ENCODE data around the gene FAM83F.
A peak's percentile ranks its signal among the peaks of the same experiment; 100 is the strongest.
"Not testable (repeated sequence)": the region's sequence is repeated elsewhere in the genome, so short reads cannot be mapped to it uniquely, and the experiment has no call there.

FAM83F gene

DNA sequence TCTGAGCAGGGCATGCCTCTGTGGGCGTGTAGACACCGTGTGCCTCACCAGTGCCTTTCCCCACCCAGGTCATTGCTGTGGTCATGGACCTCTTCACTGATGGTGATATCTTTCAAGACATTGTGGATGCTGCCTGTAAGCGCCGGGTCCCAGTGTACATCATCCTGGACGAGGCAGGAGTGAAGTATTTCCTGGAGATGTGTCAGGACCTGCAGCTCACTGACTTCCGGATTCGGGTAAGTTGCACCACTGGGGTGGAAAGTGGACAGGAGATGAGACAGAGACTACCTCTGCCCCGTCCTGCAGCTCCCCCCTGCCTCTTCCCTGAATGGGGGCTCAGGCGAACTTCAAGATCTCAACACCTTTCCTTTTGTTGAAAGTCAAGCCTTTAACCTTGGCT lies 24.3 kb downstream of the FAM83F start:
- DNase-seq, result no peak

GRCh38 chr22:40020956-40021355 lies 26.2 kb downstream of the FAM83F start:
- DNase-seq, result no peak

GRCh38 chr22:40021401-40022000 lies 26.7 kb downstream of the FAM83F start:
- no peak for DNase-seq

DNA sequence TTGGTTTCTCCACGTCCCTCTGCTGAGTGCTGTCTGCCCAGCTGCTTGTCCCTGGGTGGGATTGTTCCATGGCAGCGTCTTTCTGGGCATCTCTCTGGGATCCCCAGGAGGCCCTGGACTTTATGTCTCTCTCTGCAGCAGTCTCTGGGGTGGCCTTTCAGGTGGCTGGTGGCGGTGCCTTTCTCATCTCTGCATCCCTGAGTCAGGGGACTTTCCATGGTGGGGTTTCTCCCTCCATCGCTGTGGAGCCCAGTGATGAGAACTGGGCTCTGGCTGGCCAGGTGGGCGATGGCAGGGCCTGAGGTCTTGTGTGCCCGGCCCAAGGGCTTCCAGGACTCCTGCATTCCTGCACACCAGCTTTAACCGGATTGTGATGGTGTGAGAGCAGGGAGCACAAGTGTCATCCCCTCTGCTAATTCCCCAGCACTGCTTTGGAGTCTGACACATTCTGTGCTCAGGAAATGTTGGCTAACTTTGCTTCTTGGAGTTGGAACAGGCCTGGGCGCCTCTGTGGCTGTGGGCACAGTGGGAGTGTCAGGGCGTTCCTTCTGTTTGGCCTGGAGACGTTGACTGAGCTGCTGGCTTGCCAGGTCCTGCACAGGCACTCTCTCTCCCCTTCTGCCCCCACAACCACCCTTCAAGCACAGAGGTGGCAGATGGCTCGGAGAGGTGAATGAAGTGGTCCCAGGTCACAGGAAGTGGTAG lies 27.9 kb downstream of the FAM83F start:
- DNase-seq, result no peak

DNA sequence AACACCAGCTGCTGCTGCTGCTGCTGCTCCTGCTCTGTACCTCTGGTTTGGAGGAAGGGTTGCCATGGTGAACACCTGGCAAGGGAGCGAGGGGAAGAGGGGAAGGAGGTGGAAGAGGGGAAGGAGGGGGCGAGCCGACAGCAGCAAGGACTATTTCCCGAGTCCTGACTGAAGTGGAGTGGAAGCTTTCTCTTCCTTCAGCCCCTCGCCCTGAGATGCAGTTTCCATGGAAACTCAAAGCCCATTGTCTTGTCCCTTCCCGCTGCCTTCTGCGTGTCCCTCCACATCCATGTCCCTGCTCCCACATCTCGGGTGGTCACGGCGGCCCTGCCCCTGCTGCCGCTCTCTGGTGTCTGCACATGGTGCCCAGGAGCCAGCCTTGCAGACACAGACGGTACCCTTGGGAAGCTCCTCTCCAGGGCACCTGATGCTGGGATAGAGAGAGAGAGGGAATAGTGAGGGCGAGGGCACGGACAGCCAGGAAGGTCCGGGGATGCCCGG lies 28.6 kb downstream of the FAM83F start:
- DNase-seq, result no peak

DNA sequence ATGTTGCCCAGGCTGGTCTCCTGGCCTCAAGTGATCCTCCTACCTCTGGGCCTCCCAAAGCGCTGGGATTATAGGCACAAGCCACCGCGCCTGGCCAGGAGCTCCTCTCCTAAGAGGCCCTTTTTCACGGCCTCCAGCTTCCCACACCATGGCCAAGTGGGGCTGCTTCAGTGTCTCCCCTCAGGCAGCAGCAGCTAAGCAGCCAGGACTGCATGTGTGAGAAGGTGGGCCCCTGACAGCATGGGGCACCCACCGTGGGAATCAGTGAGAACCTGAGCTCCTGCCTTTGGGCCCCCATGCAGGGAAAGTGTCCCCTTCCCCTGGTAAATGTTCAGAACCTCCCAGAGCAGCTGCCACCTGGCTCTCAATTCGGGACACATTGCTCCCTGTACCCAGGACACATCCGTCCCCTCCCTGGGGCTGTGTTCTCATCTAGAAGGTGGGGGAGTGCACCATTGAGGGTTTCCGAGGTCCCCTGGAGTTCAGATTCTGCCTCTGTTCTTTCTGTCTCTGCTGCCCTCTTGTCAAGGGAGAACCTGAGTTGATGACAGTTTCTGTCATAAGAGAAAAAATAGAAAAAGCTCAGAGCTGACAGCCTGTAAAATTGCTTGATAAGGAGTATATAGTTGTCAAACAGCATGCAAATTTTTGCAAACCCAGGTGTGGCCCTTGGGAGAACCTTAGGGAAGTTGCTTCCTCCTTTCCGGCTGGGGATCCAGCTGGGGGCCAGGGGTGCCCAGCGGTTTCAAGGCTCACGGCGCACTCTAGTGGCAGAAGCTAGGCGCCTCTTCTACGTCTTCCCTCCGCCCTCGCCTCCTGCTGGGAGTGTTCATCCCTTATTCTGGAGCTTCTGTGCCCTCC lies 29.7 kb downstream of the FAM83F start:
- DNase-seq, result peak; percentile 64 to 72

- DNase-seq, result not testable (repeated sequence)
Observed at GRCh38 chr22:40025062-40025379, 30.3 kb downstream of the FAM83F start.

GRCh38 chr22:40025856-40026255 lies 31.1 kb downstream of the FAM83F start:
- no peak for DNase-seq

DNA sequence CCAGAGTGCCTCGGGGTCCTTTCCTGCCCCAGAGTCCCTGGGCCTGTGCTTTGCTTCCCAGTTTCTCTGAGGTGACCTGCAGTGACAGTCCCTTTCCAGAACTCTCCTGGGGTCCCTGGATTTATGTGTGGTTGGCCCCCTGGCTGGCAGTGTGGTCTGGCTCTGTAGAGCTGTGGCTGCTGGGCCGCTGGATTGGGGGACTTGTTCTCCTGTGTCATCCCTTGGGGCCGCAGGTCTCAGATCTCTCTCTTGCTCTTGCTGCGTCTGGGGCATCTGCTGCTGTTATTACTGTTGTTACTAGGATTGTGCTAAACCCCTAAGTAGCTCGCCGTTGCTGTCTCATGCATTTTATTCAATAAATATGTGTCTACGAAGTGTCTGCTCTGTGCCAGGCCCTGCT lies 31.9 kb downstream of the FAM83F start:
- DNase-seq, result no peak

DNA sequence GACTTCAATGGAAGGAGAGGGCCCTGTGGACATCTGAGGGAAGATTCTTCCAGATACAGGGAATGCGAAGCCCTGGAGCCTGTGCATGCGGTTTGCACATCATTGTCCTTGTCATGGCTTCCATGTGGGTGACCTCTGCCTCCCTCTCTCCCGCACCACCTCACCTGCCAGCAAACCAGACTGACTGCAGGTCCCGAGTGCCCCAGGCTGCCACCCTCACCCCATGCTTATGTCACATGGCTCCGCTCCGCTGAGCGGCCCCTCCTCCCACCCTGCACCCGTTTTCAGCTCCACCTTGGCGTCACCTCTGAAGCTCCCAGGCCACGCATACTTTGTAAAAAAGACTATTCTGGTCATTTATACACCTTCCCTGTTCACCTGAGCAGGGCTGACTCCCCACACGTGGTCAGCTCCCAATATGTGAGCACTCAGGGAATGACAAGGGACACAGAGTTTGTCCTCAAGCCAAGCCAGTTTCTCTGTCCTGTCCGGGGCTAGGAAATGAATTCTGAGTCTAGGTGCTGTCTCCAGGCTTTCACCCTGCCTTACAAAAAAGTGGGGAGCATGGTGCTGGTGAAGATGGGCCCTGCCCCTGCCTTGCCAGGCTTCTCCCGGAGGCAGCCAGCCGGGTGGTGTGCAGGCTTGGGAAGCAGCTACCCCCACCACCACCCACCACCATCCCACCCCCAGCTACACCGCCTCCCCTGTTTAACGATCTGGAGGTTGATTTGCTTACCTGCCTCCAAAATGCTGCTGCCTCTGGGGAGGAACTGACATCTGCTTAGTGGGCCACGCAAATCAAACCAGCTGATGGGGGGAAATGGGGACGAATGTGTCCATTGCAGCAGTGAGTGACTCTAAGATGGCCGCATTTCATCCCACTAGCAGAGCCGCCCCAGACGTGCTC lies 32.7 kb downstream of the FAM83F start:
- no peak for DNase-seq

- no peak for DNase-seq
Observed at GRCh38 chr22:40028098-40028425, 33.3 kb downstream of the FAM83F start.

DNA sequence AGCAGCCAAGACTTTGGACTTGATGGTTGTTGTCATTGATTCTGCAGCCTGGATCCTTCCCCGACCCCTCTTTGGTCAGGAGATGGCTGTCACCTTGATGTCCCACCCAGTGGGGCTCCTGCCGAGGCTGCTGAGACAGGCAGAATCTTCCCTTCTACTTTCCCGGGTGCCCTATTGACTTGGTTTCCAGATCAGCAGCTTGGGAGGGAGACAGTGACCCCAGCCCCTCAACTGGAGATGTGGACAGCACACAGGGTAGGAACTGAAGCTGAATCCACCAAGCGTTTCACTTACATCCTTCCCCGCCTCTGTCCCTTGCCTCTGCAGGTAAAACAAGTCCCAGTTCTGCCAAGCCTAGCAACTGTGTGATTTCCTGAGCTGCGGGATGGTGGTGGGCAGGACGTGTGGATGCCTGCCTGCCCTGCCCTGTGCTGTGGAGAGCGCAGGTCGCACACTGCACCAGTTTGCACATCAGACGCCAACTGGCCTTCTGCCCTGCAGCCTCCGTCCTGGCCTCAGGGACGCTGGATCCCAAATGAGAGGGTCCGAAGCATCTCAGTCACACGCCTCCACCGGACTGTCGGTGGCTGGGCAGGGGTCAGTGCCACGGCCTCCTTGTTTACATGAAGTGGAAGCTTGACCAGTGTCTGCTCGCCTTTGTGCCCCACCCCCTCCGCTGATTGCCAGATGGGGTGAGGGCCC lies 34.6 kb downstream of the FAM83F start:
- DNase-seq, result no peak

- DNase-seq, result no peak
Observed at GRCh38 chr22:40030026-40030757, 35.4 kb downstream of the FAM83F start.

DNA sequence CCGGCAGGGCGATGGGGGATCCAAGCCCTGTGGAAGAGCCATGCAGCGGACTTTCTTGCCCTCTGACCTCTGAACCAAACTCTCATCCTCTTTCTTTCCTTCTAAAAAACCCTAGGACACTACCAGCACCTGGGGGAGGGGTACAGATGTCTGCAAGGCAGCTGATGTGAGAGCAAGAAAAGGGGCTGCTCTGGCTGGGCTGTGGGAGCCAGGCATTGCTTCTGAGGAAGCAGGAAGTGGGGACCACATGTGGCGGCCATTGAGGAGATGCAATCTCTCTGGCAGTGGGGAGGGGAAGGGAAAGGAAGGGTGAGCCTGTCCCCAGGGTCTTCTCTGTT lies 36.0 kb downstream of the FAM83F start:
- DNase-seq, result no peak

DNA sequence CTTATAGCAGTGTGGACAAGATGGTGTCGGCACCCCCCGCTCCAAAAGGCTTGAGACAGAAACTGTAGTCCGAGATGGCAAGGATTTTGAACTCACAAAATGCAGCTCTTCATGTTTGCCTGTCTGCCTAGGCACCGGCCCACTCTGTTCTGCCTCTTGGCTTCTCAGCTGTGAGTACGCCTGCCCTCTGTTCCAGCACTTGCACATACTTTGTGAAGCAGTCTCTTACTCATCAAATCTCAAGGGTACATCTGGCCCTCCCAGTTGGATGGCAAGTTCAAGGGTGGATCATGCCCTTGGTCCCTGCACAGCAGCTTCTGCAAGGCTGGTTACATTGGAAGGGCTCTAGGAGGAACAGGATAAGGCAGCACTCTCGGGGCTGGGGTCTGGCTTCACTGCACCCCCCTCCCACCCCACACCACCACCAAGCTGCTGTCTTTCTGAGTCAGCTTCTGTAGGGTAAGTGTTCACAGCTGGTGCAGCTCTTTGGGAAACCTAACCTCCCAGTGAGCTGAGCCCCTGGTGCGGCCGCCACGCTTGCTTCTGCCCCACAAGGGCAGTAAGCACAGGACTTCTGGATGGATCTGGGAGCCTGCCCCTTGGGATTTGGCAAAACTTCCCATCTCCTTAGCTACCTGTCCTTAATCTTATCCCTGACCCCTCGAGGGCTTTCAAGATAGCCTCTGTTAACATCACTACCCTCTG lies 37.2 kb downstream of the FAM83F start:
- no peak for DNase-seq

DNA sequence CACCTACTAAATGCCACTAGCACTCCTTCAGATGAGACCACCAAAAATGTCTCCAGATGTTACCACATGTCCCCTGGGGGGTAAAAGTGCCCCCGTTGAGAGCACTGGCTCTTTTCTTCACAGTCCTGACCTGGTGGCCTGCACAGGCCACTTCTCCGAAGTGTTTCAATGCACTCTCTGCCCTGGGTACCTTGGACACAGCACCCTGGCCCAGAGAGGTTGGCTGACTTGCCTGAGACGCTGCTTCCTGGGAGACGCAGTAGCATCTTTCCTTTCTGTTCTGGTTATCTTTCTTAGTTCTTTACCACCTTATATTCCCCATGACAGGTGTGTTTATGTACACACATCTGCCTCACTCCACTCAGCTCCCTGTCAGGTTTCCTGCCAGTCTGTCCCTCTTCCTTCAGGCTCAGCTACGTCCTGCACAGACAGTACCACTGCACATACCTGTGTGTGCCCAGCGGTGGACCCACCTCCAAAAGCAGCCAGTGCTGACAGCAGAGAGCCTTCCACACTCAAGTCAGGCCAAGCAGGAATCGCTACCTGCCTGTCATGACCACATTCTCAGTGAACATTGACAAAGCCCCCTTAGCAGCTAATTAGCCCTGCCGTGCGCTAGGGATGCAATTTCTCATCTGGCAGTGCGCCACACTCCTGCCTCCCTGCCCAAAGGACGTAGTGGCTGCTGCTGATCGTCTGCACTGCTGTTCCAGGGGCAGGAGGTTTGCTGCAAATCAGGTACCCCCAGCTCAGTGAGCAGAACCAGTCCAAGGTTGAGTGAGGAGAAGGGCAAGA lies 39.0 kb downstream of the FAM83F start:
- DNase-seq, result no peak

- no peak for DNase-seq
Observed at GRCh38 chr22:40035351-40035750, 40.6 kb downstream of the FAM83F start.

DNA sequence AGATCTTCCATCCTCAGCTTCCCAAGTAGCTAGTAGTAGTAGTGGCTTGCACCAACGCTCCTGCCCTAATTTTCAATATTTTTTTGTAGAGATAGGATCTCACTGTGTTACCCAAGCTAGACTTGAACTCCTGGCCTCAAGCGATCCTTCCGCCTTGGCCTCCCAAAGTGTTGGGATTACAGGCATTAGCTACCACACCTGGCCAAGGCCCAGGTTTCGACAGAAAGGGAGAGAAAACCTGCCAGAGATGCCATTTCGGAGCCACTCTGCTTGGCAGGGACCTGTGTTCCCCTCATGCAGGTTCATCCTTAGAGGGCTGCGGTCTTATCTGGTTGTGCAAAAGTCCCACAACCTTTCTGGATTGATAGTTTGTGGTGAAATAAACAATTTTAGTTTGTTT lies 41.4 kb downstream of the FAM83F start:
- DNase-seq, result no peak

GRCh38 chr22:40036591-40037225 lies 42.0 kb downstream of the FAM83F start:
- peak; percentile 62 to 66 for DNase-seq

- DNase-seq, result no peak
Observed at GRCh38 chr22:40037320-40037719, 42.6 kb downstream of the FAM83F start.

Measured in activated CD4-positive, alpha-beta T cell treated with anti-CD3 and anti-CD28 coated beads, Interleukin-2, amount 50 U/mL, for 48 hours (primary cell).